Adrenal gland (tissue), 12 donors: ENCODE results near the gene CASP2. TPM values are rescaled to one million over a fixed set of nuclear protein-coding genes. Genes with fewer than 3 reads are reported as not detected.

Experiments
- DNase-seq, 7 donors: peaks; one replicate each; pipeline ENCODE4 v3.0.0-alpha.2; 2019 to 2020
- H3K27ac ChIP-seq, 5 donors: fragments of 200-600 bp; sonication (generic) in 4 of 5; 1 replicate in 3 of 5; 2 replicates in 2 of 5; pipeline versions ENCODE4 v1.5.1 to v1.8.0; 2016 to 2020; ENCODE audit warnings: mild to moderate bottlenecking in 1 of 5
- H3K27me3 ChIP-seq: fragments of 200-600 bp; 2 replicates; pipeline ENCODE4 v1.8.0; 2021
- H3K36me3 ChIP-seq, 2 donors: fragments of 200-600 bp; replicated peaks in 1 of 2; 1 replicate in 1 of 2; 2 replicates in 1 of 2; pipeline versions ENCODE4 v1.5.1 to v1.8.0; 2018 to 2022
- H3K4me1 ChIP-seq, 2 donors: fragments of 200-600 bp; replicated peaks in 1 of 2; 1 replicate in 1 of 2; 2 replicates in 1 of 2; pipeline versions ENCODE4 v1.5.1 to v1.8.0; 2018 to 2021
- H3K4me3 ChIP-seq, 4 donors: fragments of 200-600 bp; sonication (generic) in 3 of 4; one replicate each; pipeline ENCODE4 v1.5.1; 2016 to 2018
- H3K9me3 ChIP-seq, 3 donors: fragments of 200-600 bp; sonication (generic) in 1 of 3; replicated peaks in 1 of 3; 1 replicate in 2 of 3; 2 replicates in 1 of 3; pipeline versions ENCODE4 v1.5.1 to v1.8.0; 2016 to 2021
- CTCF ChIP-seq, 6 experiments: fragments of 450-650 bp in 4 of 6; fragments of 200-600 bp in 2 of 6; sonication (generic) in 1 of 6; IDR thresholded peaks; 1 replicate in 5 of 6; 2 replicates in 1 of 6; pipeline versions ENCODE4 v1.5.1 to v1.8.0; 2016 to 2021; ENCODE audit warnings: antibody characterized with exemption in 6 of 6, mild to moderate bottlenecking in 2 of 6, moderate library complexity in 1 of 6
- POLR2A ChIP-seq, 2 donors: fragments of 450-650 bp; IDR thresholded peaks; one replicate each; pipeline ENCODE4 v1.6.1; 2017; ENCODE audit warnings: antibody characterized with exemption in 2 of 2, mild to moderate bottlenecking in 2 of 2, moderate library complexity in 1 of 2
- WGBS, 4 donors: extraction: QIAGEN DNeasy Blood & Tissue Kit in 2 of 4; methylation state at CpG; one replicate each; pipeline versions ENCODE4 v1.1.5 to v1.1.7; 2013 to 2017; 5-methylcytosine and 5-hydroxymethylcytosine counted together
- intact Hi-C, 2 donors: fragments of 100-400 bp; cut with DNase I; formaldehyde crosslinking; loops; one replicate each; pipeline versions ENCODE4 v1.14.1 to v1.15.0; 2022 to 2023
- polyA plus RNA-seq, 3 donors: library from polyadenylated mRNA; stranded (reverse); fragments of 200-250 nt in 2 of 3; fragments of 350-450 nt in 1 of 3; fragmentation: Illumina TruSeq in 1 of 3; extraction: RNeasy Lipid Tissue Mini Kit (QIAGEN cat#74804) in 1 of 3; gene quantifications; one replicate each; pipeline ENCODE4 v1.2.3, GENCODE V29; 2013 to 2014
- total RNA-seq, 9 donors: library from RNA; depleted of rRNA in 4 of 9; stranded (reverse); fragments of >200 nt in 4 of 9; fragments of 120-200 nt in 1 of 9; fragmentation: NEBNext Ultra II Directional in 1 of 9; extraction: Animal tissue kit (Norgen Biotek cat#: 25700) in 1 of 9; gene quantifications; one replicate each; pipeline versions ENCODE4 v1.1.0 to v1.2.4, GENCODE V29; 2013 to 2023
- donor health status: healthy with polysubstance abuse.
- donor health status: Bipolar disorder and iron deficiency.
- donor health status: DM: yes; HTN: yes; CAD: no.
- donor health status: DM: no; HTN: no; CAD: no.
- donor health status: DM: no; HTN: no; CAD: no.
- donor health status: DM: yes; HTN: yes; CAD: no.

CASP2 gene
- total and polyA plus RNA-seq, 12 donors: 4.6 to 25.4 (median 13.1) TPM

GRCh38 chr7:143334244-143334643 is 46.1 kb downstream of the CASP2 start:
- Histone ChIP-seq H3K9me3 (no peaks in the 10 kb centered on the region), H3K36me3 (no peaks in the 10 kb centered on the region), H3K27me3 (peaks cover 3% of the 10 kb centered on the region), H3K4me1 (no peaks in the 10 kb centered on the region), H3K4me3 (no peak overlapping the region), H3K27ac (no peak overlapping the region)
- WGBS, 4 donors: 21 to 38% (median 26%) methylated on average over 1 of the region's 1 CpG
- TF ChIP-seq POLR2A (IDR thresholded peaks at IDR 0.05) (no peak), CTCF (IDR thresholded peaks at IDR 0.05) (no peak)
- DNase-seq: no peak
- intact Hi-C loops: no loop called here

GRCh38 chr7:143337216-143337615 is 49.1 kb downstream of the CASP2 start:
- H3K4me3 ChIP-seq: no peak overlapping the region
- 76 to 84% (median 77%) methylated on average over 3 of the region's 3 CpGs for WGBS, 4 donors
- H3K36me3 ChIP-seq: no peaks in the 10 kb centered on the region
- H3K27ac ChIP-seq: no peak overlapping the region
- DNase-seq: no peak
- peaks cover 3% of the 10 kb centered on the region for H3K27me3 ChIP-seq
- no peak for TF ChIP-seq POLR2A (IDR thresholded peaks at IDR 0.05)
- intact Hi-C loops: no loop called here
- no peaks in the 10 kb centered on the region for H3K9me3 ChIP-seq
- H3K4me1 ChIP-seq: no peaks in the 10 kb centered on the region

- Histone ChIP-seq H3K27ac (no peak overlapping the region), H3K27me3 (peaks cover under 1% of the 10 kb centered on the region), H3K4me3 (no peak overlapping the region), H3K9me3 (no peaks in the 10 kb centered on the region), H3K36me3 (no peaks in the 10 kb centered on the region), H3K4me1 (peaks cover 0 to 5% of the 10 kb centered on the region in 2 donors)
- intact Hi-C loops: no loop called here
- TF ChIP-seq CTCF (IDR thresholded peaks at IDR 0.05) (no peak), POLR2A (IDR thresholded peaks at IDR 0.05) (no peak)
- WGBS, 4 donors: 85 to 87% (median 85%) methylated on average over 8 of the region's 8 CpGs
- DNase-seq: no peak
Observed at GRCh38 chr7:143341842-143342241, 53.7 kb downstream of the CASP2 start.

GRCh38 chr7:143343596-143343995 is 55.4 kb downstream of the CASP2 start:
- intact Hi-C loops: no loop called here
- H3K9me3 ChIP-seq: no peaks in the 10 kb centered on the region
- H3K36me3 ChIP-seq: no peaks in the 10 kb centered on the region
- H3K27me3 ChIP-seq: no peaks in the 10 kb centered on the region
- peaks cover 0 to 5% of the 10 kb centered on the region in 2 donors for H3K4me1 ChIP-seq
- no peak for DNase-seq
- 87 to 88% (median 87%) methylated on average over 3 of the region's 3 CpGs for WGBS, 4 donors
- H3K27ac ChIP-seq: no peak overlapping the region
- no peak for TF ChIP-seq CTCF (IDR thresholded peaks at IDR 0.05)
- no peak for TF ChIP-seq POLR2A (IDR thresholded peaks at IDR 0.05)
- H3K4me3 ChIP-seq: no peak overlapping the region

- Histone ChIP-seq H3K4me3 (peak overlapping the region in 1 of 4 donors; percentile 27), H3K4me1 (peaks cover 0 to 5% of the 10 kb centered on the region in 2 donors), H3K9me3 (no peaks in the 10 kb centered on the region), H3K27me3 (no peaks in the 10 kb centered on the region), H3K36me3 (no peaks in the 10 kb centered on the region), H3K27ac (no peak overlapping the region)
- peak in 1 of 7 donors; percentile 24 for DNase-seq
- TF ChIP-seq CTCF (IDR thresholded peaks at IDR 0.05) (peak in 3 of 6 experiments; percentile 25 to 40 (median 39)), POLR2A (IDR thresholded peaks at IDR 0.05) (no peak)
- WGBS, 4 donors: 4 to 10% (median 6%) methylated on average over 18 to 35 of the region's 35 CpGs
- intact Hi-C loops: no loop called here
Observed at GRCh38 chr7:143345428-143345900, 57.3 kb downstream of the CASP2 start.
